ENCODE data around the gene ST3GAL3.

ST3GAL3 gene

GRCh38 chr1:43951021-43951985, 244.0 kb downstream of the ST3GAL3 start:
- no peak overlapping the region for H3K27ac ChIP-seq (replicated peaks)
- DNase-seq (ENCODE audit: low read depth in 1 of 2, low spot score in 1 of 2) = no peak
- H3K27me3 ChIP-seq (ENCODE audit: insufficient read depth, poor library complexity, severe bottlenecking) = no peaks in the 10 kb centered on the region
- no peak overlapping the region for H3K4me3 ChIP-seq (replicated peaks; ENCODE audit: insufficient read depth, low read length)
- TF ChIP-seq POLR2AphosphoS5 (IDR thresholded peaks at IDR 0.05; ENCODE audit: low read depth) = no peak

DNA sequence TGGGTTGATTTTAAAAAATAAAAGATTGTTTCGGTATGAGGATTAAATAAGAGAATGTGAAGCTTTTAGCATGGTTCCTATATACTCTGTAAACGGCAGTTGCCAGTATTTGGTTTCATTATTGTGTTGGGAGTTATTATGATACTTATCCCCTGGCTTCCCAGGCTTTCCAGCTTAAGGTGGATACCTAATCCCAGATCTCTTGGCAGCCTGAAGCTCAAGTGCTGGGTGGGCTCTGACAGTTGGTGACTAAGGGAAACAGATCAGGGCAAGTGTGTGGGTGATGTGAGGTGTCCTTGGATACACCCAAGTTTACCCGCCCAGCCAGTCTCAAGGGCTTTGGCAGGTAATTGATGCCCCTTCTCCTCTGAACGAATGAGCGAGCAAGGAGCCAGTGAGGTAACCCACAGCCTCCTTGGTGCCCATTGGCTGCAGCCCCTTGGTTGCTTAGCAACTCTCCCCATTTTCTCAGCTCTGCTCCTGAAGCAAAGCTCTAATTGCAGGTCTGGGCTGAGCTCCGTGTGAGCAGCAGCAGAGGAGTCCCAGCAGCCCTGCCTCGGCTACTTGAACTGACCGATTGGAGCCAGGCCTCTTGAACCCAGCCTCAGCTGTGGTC, 245.5 kb downstream of the ST3GAL3 start:
- H3K27me3 ChIP-seq (ENCODE audit: insufficient read depth, poor library complexity, severe bottlenecking) = no peaks in the 10 kb centered on the region
- H3K27ac ChIP-seq (replicated peaks) = no peak overlapping the region
- no peak for DNase-seq (ENCODE audit: low read depth in 1 of 2, low spot score in 1 of 2)
- no peak overlapping the region for H3K4me3 ChIP-seq (replicated peaks; ENCODE audit: insufficient read depth, low read length)
- TF ChIP-seq GABPA (IDR thresholded peaks at IDR 0.05; ENCODE audit: low read depth) (no peak), POLR2AphosphoS5 (IDR thresholded peaks at IDR 0.05; ENCODE audit: low read depth) (no peak), REST (IDR thresholded peaks at IDR 0.05; ENCODE audit: insufficient replicate concordance, low read depth) (no peak)

GRCh38 chr1:43953361-43953760, 246.0 kb downstream of the ST3GAL3 start:
- no peak for TF ChIP-seq CTCF (IDR thresholded peaks at IDR 0.05; ENCODE audit: insufficient read depth, low read length)
- TF ChIP-seq POLR2AphosphoS5 (IDR thresholded peaks at IDR 0.05; ENCODE audit: low read depth) = no peak
- TF ChIP-seq GABPA (IDR thresholded peaks at IDR 0.05; ENCODE audit: low read depth) = no peak
- TF ChIP-seq REST (IDR thresholded peaks at IDR 0.05; ENCODE audit: insufficient replicate concordance, low read depth) = no peak
- no peak for TF ChIP-seq SPI1 (IDR thresholded peaks at IDR 0.05; ENCODE audit: borderline replicate concordance, low read depth)
- H3K27ac ChIP-seq (replicated peaks) = no peak overlapping the region
- H3K4me3 ChIP-seq (replicated peaks; ENCODE audit: insufficient read depth, low read length) = no peak overlapping the region
- no peaks in the 10 kb centered on the region for H3K27me3 ChIP-seq (ENCODE audit: insufficient read depth, poor library complexity, severe bottlenecking)
- DNase-seq (ENCODE audit: low read depth in 1 of 2, low spot score in 1 of 2) = no peak

GRCh38 chr1:43954036-43954435, 246.7 kb downstream of the ST3GAL3 start:
- no peak for DNase-seq (ENCODE audit: low read depth in 1 of 2, low spot score in 1 of 2)
- Histone ChIP-seq H3K4me3 (replicated peaks; ENCODE audit: insufficient read depth, low read length) (no peak overlapping the region), H3K27ac (replicated peaks) (no peak overlapping the region), H3K27me3 (ENCODE audit: insufficient read depth, poor library complexity, severe bottlenecking) (no peaks in the 10 kb centered on the region)
- TF ChIP-seq POLR2AphosphoS5 (IDR thresholded peaks at IDR 0.05; ENCODE audit: low read depth) (no peak), GABPA (IDR thresholded peaks at IDR 0.05; ENCODE audit: low read depth) (no peak), REST (IDR thresholded peaks at IDR 0.05; ENCODE audit: insufficient replicate concordance, low read depth) (no peak)

Data from HL-60 (cell line).